Cardiac fibroblast (primary cell): ENCODE results near the gene EIF5.

Experiments used
- DNase-seq, 2 donors: peaks; one replicate each; pipeline versions ENCODE4 v3.0.0 to v3.0.0-alpha.2; 2010; ENCODE audit warnings: low read depth in 2 of 2
- H3K4me3 ChIP-seq, 2 donors: replicated peaks in 1 of 2; 1 replicate in 1 of 2; 2 replicates in 1 of 2; pipeline ENCODE4 v1.5.1; 2011; ENCODE audit warnings: low read depth in 2 of 2, low read length in 2 of 2, mild to moderate bottlenecking in 2 of 2, moderate library complexity in 1 of 2
- CTCF ChIP-seq: IDR thresholded peaks from one replicate; pipeline ENCODE4 v1.5.1; 2011; ENCODE audit warnings: low read depth, mild to moderate bottlenecking, low read length, inconsistent platforms

Gene EIF5

GRCh38 chr14:103367995-103368394 is 34.0 kb downstream of the EIF5 start:
- TF ChIP-seq CTCF, result no peak
- H3K4me3 ChIP-seq, result no peak overlapping the region
- no peak for DNase-seq

- no peak for DNase-seq
- no peak overlapping the region for H3K4me3 ChIP-seq
- no peak for TF ChIP-seq CTCF
Observed at GRCh38 chr14:103370087-103370486, 36.0 kb downstream of the EIF5 start.

- TF ChIP-seq CTCF, result no peak
- H3K4me3 ChIP-seq, result no peak overlapping the region
- no peak for DNase-seq
Observed at GRCh38 chr14:103372017-103372416, 38.0 kb downstream of the EIF5 start.

GRCh38 chr14:103372552-103373304 is 38.7 kb downstream of the EIF5 start:
- no peak overlapping the region for H3K4me3 ChIP-seq
- peak; percentile 84 to 97 for DNase-seq
- TF ChIP-seq CTCF, result no peak

- TF ChIP-seq CTCF, result no peak
- DNase-seq, result no peak
- no peak overlapping the region for H3K4me3 ChIP-seq
Observed at GRCh38 chr14:103374121-103374520, 40.1 kb downstream of the EIF5 start.

- no peak for DNase-seq
- no peak for TF ChIP-seq CTCF
- no peak overlapping the region for H3K4me3 ChIP-seq
Observed at GRCh38 chr14:103377522-103378037, 43.5 kb downstream of the EIF5 start.
